Measurements from ENCODE around the gene DAGLA.

DNA sequence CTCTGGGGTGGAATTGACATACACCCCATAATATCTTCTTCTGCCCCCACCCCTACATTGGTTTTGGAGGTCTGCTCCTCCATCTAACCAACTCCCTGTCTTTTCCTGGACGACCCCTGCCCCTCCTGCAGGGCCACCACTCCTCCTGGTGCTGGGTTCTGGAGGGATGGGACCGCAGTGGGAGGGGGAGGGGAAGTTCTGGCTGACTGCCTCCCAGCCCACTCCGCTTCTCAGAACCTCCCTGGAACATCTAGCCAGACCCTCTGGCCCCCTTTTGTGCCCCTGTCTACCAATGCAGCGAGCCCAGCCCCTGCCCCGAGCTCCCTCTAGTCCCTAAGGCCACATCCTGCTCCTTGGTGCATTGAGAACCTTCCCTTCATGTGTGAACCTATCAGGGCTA is 73.5 kb downstream of the DAGLA start:
- TF ChIP-seq EZH2 (IDR thresholded peaks at IDR 0.05; ENCODE audit: insufficient read depth, poor library complexity, severe bottlenecking) (no peak), EZH2phosphoT487 (IDR thresholded peaks at IDR 0.05; ENCODE audit: insufficient read depth, low read depth) (no peak)

Measured in GM23248 (cell line).